GM18870 (cell line): ENCODE measurements around the gene DMAC2.
"Not testable (repeated sequence)": the region's sequence is repeated elsewhere in the genome, so short reads cannot be mapped to it uniquely, and the experiment has no call there.

Source experiments
- ATAC-seq: cut with Tn5 transposase; IDR thresholded peaks from one replicate; pipeline ENCODE4 v1.9.1; 2021; ENCODE audit warnings: moderate library complexity; ENCODE audit not compliant: unreplicated experiment

The DMAC2 gene

GRCh38 chr19:41443813-41444455 is 4.2 kb upstream of the DMAC2 start:
- no peak for ATAC-seq

DNA sequence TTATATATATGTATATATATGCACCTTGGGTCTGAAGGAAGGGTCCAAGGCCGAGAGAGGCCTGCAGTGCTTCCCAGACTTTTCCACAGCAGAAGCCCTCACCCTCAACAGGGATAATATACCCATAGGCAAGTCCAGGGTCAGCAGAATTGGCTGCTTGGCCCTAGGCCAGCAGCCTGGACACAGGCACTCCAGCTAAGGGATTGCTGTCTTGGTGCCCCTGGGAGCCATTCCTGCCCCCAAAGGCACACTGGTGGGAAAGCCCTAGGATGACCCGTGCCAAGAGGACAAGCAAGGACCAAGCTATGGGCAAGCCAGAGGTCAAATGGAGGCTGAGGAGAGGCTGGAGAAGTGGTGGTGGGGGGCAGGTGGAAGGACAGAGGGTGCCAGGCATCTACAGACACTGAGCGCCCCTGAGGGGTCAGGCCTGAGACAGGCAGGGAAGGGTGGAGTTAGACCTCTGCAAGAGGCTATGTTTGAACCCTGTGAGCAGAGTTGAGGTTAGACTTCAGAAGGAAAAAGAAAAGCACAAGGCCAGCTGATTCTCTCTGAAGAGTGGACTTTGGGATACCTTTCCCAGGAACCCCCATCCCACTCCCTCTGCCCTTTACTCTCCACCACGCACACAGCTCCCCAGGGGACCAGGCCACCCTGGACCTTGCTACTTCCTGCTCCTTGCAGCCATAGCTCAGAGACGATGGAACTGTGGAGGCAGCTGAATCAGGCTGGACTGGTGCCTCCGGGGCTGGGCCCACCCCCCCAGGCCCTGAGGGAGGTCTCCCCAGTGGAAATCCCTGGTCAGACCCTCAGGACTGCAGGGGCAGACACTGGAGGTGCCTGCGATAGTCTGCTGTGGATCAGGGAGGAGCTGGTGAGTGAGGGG is 3.0 kb upstream of the DMAC2 start, which contains the start of gene ERICH4:
Gene ERICH4 (plus strand): TSS at position 684 of the 883 bp plus-strand sequence. CDS start 14 bp downstream, at position 698.
- ATAC-seq, result no peak

- ATAC-seq, result no peak
Measured at GRCh38 chr19:41441321-41441945, 1.7 kb upstream of the DMAC2 start.

- no peak for ATAC-seq
Measured at GRCh38 chr19:41437944-41438574, 1.7 kb downstream of the DMAC2 start.

DNA sequence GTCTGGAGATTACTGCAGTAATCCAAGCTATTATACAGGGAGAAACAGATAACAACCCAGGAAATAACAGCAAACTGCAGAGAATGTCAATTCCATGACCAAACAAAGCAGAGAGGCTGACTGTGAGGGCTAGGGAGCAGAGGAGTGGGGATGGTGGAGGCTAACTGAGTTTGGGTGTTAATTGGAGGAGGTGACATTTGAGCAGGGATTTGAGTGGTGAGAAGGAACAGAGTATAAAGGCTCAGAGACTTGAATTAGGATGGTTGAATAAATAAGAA is 3.1 kb downstream of the DMAC2 start:
- no peak for ATAC-seq

DNA sequence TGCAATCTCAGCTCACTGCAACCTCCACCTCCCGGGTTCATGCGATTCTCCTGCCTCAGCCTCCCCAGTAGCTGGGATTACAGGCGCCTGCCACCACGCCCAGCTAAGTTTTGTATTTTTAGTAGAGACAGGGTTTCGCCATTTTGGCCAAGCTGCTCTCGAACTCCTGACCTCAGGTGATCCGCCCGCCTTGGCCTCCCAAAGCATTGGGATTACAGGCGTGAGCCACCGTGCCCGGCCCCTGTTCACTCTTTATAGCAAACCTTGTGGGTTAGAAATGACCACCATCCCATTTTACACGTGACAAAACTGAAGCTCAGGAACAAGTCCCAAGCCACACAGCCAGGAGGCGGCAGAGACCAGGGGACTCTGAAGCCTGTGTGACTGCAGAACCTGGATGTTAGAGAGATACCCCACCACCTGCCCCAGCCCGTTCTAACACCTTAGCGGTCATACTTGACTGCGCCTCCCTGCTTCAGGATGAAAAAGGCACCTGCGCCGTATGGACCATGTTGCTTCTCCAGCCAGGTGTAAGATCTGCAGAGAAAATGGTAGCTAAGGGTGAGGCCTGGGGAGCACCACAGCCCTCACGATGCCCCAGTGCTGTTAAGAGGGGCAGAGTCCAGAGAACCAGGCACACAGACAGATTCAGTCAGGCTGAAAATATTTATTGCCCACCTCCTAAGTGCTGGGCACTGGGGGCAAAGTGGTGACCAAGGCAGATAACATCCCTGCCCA is 3.6 kb downstream of the DMAC2 start:
- no peak for ATAC-seq

DNA sequence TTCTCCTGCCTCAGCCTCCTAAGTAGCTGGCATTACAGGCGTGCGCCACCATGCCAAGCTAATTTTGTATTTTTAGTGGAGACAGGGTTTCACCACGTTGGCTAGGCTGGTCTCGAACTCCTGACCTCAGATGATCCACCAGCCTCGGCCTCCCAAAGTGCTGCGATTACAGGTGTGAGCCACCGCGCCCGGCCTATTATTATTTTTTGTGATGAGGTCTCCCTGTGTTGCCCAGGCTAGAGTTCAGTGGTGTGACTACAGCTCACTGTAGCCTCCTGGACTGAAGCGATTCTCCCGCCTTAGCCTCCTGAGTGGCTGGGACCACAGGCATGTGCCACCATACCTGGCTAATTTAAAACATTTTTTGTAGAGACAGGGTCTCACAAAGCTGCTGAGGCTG is 4.3 kb downstream of the DMAC2 start:
- not testable (repeated sequence) for ATAC-seq

DNA sequence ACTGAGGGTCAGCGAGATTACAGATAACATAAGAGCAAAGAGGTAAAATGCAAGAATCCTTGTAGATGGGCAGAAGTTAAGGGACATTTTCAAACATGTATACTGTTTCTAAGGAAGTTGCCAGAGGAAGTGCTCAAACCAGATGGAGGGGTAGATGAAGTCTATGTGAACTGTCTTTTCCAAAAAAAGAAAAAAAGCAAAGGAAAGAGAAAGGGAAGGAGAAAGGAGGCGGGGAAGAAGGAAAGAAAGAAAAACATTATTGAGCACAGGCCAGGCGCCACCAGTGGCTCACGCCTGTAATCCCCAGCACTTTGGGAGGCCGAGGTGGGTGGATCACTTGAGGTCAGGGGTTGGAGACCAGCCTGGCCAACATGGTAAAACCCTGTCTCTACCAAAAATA is 5.3 kb downstream of the DMAC2 start:
- ATAC-seq, result no peak

- no peak for ATAC-seq
Measured at GRCh38 chr19:41433171-41433570, 6.5 kb downstream of the DMAC2 start.

DNA sequence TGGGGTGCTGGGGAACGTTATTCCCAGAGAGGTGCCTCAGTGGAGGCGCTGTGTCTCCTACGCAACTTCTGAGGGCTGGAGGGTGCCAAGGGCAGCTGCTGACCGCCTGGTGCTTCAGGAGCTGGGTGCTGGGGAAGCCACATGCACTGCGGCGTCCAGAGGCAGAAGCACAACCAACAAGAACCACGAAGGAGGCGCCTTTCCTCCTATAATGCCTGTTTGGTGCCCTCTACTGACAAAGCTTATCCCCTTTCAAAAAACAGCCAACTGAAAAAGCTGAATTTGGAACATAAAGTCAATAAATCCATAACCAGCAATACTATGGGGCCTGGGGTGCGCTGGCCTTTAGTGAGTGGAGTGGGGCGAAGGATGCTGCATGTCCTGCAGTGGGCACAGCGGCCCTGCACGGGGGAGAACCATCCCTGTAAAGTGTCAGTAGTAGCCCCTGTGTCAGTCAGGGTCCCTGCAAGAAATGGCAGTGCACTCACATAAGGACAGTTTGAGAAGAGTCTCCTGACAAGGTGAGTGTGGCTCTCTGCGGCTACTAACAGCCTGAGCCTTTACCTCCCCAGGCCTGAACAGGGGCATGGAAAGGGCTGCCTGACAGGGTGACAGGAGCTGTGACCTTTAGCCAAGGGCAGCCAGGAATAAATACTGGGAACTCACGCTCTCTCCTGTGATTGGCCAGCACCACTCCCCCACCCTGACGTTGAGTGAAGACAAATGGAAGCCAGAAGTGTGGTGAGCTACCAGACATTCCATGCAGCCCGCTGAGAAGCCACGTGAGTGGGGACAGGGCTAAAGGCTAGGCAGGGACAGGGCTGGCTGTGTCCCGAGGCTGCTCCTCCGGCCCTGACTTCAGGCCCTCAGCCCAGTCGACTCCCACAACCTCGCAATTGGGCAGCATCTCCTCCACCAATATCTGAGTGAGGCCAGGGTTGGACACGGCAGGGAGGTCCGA is 8.0 kb downstream of the DMAC2 start:
- no peak for ATAC-seq

GRCh38 chr19:41430922-41431321 is 8.8 kb downstream of the DMAC2 start:
- no peak for ATAC-seq

GRCh38 chr19:41428481-41428859 is 11.2 kb downstream of the DMAC2 start:
- no peak for ATAC-seq

DNA sequence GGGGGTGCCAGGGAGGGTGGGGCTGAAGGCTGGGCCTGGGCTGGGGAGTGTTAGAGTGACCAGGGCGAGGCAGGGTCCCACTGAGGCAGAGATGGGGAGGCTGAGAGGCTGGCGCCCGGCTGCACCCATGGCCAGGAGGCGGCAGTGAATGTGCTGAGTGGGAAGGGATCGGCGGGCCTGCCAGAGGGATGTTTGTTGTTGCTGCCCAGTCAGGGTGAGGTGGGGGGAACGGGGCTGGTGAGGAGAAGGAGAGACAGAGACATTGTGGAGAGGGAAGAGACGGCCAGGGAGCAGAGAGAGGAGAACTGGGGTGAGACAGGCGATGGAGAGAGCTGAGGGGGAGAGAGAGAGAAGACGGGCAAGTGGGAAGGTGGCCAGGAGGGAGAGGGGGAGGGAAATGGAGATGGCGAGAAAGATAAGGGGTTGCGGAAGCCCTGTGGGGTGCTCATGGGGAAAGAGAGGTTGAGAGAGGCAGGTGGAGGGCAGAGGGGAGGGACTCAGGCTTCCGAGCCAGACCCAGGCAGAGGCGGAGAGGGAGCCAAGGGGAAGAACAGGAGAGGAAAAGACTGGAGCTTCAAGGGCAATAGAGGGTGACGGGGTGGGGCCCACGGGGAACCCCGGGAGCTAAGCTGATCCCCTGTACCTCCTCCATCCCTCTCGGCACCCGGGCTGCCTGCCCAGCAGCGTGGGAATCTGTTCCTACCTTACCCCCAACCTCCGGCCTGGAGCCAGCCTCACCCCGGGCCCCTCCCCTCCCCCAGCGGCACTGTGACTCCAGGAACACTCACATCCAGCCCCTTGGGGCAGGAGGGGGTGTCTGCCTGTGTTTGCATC is 11.8 kb downstream of the DMAC2 start:
- no peak for ATAC-seq

DNA sequence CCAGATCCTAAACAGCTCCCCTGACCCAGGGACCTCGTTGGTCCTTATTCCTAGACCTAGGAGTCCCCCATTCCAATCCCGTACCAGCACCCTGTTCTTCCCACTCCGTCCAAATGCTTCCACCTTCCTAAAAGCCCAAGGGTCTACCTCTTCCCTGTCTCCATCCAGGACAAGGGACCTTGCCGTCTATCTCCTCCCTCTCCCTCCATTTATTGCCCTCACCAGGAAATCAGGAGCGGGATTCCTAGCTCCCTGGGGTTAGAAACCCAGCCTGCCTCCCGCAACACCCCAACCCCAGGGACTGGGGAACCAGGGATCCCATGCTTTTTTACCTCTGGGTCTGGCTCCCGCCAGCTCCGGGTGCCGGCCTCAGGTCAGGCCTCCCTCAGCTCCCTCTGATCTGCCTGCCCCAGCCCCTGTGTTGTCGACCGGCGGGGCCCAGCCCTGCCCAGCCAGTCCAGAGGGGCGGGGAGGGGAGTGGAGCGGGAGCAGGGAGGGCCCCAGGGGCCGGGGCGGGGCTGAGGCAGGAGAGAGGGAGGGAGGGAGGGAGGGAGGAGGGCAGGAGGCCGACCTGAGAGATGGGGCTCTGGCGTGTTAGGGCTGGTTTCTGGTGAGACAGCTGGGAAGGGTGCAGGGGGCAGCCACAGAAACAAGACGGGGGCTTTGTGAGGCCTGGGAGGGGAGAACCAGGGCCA is 12.6 kb downstream of the DMAC2 start, which contains the start of gene B3GNT8:
Gene B3GNT8 (minus strand): TSS at position 423 of the 695 bp plus-strand sequence. CDS start 596 bp downstream, outside the sequence.
- ATAC-seq, result no peak

DNA sequence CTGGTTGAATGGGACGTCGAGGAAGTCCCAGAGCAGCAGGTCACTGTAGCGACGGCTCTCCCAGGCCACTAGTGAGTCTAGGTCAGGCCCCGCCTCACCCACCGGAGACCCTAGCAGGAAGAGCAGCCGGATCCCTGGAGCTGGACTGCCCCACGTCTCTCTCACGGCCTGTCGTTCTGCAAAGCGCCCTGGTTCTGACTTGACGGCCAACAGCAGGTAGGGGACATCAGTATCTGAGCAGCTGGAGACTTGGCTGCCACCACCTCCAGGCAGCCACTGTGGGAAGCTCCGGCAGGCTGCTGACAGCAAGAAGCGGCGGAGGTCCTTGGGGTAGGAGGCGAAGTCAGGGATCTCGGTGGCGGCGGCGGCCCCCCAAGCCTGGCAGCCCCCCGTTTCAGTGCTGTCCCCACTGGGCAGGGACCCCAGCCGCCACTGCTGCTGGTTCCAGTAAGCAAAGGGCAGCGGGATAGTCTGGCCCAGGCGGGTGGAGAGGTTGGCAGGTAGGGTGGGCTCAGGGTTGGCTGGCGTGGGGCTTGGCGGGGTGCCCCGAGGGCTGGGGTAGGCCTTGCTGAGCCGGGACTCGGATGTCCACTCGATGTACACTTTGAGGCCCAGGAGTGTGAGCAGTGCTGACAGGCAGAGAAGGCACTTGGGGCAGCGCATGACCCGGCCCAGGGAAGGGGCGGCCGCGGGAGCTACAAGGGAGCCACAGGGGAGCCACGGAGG is 13.4 kb downstream of the DMAC2 start:
- ATAC-seq, result no peak

DNA sequence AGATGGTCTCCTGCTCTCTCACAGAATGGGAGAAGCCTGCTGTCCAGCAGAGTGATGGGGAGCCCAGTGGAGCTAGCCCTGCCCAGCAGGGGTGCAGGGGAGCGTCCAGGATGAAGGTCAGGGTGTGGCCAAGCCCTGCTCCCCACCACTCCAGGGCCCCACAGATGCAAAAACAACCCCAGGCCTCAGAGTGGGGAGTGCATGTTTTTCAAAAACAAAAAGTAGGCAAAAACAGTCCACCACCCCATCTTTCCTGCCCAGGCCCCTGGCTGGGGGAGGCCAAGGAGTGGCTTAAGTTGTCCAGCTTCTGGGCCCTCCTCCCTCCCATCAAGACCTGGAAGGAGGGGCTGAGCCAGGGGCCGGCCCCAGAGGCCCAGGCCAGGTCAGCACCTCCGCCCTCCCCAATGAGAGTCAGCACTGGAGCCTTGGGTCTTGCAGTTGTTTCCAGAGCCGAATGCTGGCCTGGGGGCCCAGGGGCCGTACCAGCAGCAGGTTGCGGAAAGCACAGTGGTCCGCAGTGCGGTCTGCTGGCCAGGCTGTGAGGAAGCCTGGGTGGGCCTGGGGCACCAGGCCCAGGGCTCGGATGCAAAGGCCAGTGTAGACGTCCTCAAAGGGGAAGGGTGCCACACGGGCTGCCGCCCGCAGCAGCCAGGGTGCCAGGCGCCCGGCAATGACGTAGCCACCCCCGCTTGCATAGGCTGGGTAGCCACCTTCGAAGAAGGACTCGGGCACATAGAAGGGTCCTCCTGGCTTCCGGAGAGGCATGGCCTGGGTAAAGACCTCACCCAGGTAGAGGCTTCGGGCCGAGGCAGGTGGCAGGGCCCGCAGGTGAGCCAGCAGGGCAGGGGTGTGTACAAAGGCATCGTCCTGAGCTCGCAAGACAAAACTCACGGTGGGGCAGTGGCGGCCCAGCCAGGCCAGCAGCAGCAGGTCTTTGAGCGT is 14.3 kb downstream of the DMAC2 start:
- ATAC-seq, result no peak
